ENCODE data around the gene COL9A1. TPM values are rescaled to one million over a fixed set of nuclear protein-coding genes. Genes with fewer than 3 reads are reported as not detected.

COL9A1 gene
- total RNA-seq, 2 experiments from 2014 or later: not detected

GRCh38 chr6:70246118-70246517 lies 56.8 kb downstream of the COL9A1 start:
- no peaks in the 10 kb centered on the region for H3K36me3 Mint-ChIP-seq
- no peak overlapping the region for H3K27ac Mint-ChIP-seq
- H3K9me3 Mint-ChIP-seq (ENCODE audit: low read depth): no peaks in the 10 kb centered on the region
- ATAC-seq: no peak
- peaks cover 2% of the 10 kb centered on the region for H3K27me3 Mint-ChIP-seq
- CTCF ChIA-PET: interaction anchor here (1.0 kb wide), 1 partner anchor 123 kb away, joined by 3 read pairs; no protein-coding TSS in a partner anchor
- no peak overlapping the region for H3K4me3 Mint-ChIP-seq
- no peak for DNase-seq
- no peaks in the 10 kb centered on the region for H3K4me1 Mint-ChIP-seq

- Mint-ChIP-seq H3K4me3 (no peak overlapping the region), H3K27me3 (peaks cover 5% of the 10 kb centered on the region), H3K4me1 (no peaks in the 10 kb centered on the region), H3K9me3 (ENCODE audit: low read depth) (no peaks in the 10 kb centered on the region), H3K36me3 (no peaks in the 10 kb centered on the region), H3K27ac (no peak overlapping the region)
- CTCF ChIA-PET: no interaction called here
- DNase-seq: no peak
- ATAC-seq: no peak
These were observed 60.9 kb downstream of the COL9A1 start for GRCh38 chr6:70241991-70242420.

- no peaks in the 10 kb centered on the region for H3K36me3 Mint-ChIP-seq
- no peaks in the 10 kb centered on the region for H3K4me1 Mint-ChIP-seq
- CTCF ChIA-PET: no interaction called here
- ATAC-seq (no peak), DNase-seq (no peak)
- peaks cover 5% of the 10 kb centered on the region for H3K27me3 Mint-ChIP-seq
- no peak overlapping the region for H3K4me3 Mint-ChIP-seq
- no peaks in the 10 kb centered on the region for H3K9me3 Mint-ChIP-seq (ENCODE audit: low read depth)
- H3K27ac Mint-ChIP-seq: no peak overlapping the region
These were observed 61.9 kb downstream of the COL9A1 start for GRCh38 chr6:70241031-70241430.

GRCh38 chr6:70236343-70236742 lies 66.5 kb downstream of the COL9A1 start:
- CTCF ChIA-PET: no interaction called here
- H3K27me3 Mint-ChIP-seq: peaks cover 15% of the 10 kb centered on the region

GRCh38 chr6:70234561-70235236 lies 68.2 kb downstream of the COL9A1 start:
- no peak overlapping the region for H3K4me3 Mint-ChIP-seq
- CTCF ChIA-PET: no interaction called here
- H3K9me3 Mint-ChIP-seq (ENCODE audit: low read depth): no peaks in the 10 kb centered on the region
- ATAC-seq (no peak), DNase-seq (no peak)
- H3K36me3 Mint-ChIP-seq: no peaks in the 10 kb centered on the region
- H3K4me1 Mint-ChIP-seq: no peaks in the 10 kb centered on the region
- H3K27ac Mint-ChIP-seq: no peak overlapping the region
- H3K27me3 Mint-ChIP-seq: peaks cover 17% of the 10 kb centered on the region

More at GRCh38 chr6:70236343-70236742, 66.5 kb downstream of the COL9A1 start:
- H3K9me3 Mint-ChIP-seq (ENCODE audit: low read depth): no peaks in the 10 kb centered on the region
- no peak for DNase-seq
- ATAC-seq: no peak
- no peaks in the 10 kb centered on the region for H3K36me3 Mint-ChIP-seq
- H3K4me3 Mint-ChIP-seq: no peak overlapping the region
- H3K27ac Mint-ChIP-seq: no peak overlapping the region
- H3K4me1 Mint-ChIP-seq: no peaks in the 10 kb centered on the region

- no peaks in the 10 kb centered on the region for H3K36me3 Mint-ChIP-seq
- no peak overlapping the region for H3K27ac Mint-ChIP-seq
- no peak for DNase-seq
- H3K27me3 Mint-ChIP-seq: peaks cover 18% of the 10 kb centered on the region
- H3K9me3 Mint-ChIP-seq (ENCODE audit: low read depth): no peaks in the 10 kb centered on the region
- ATAC-seq: no peak
- no peaks in the 10 kb centered on the region for H3K4me1 Mint-ChIP-seq
- CTCF ChIA-PET: interaction anchor here (0.7 to 2.7 kb wide), 2 partner anchors 10 to 184 kb away, joined by 3 to 17 read pairs; no protein-coding TSS in a partner anchor
- no peak overlapping the region for H3K4me3 Mint-ChIP-seq
These were observed 71.6 kb downstream of the COL9A1 start for GRCh38 chr6:70231311-70231710.

GRCh38 chr6:70225055-70225454 lies 77.8 kb downstream of the COL9A1 start:
- CTCF ChIA-PET: no interaction called here
- Mint-ChIP-seq H3K27me3 (peaks cover 12% of the 10 kb centered on the region), H3K4me1 (no peaks in the 10 kb centered on the region), H3K36me3 (no peaks in the 10 kb centered on the region), H3K4me3 (no peak overlapping the region), H3K27ac (no peak overlapping the region), H3K9me3 (ENCODE audit: low read depth) (no peaks in the 10 kb centered on the region)
- ATAC-seq (no peak), DNase-seq (no peak)

GRCh38 chr6:70222439-70222749 lies 80.5 kb downstream of the COL9A1 start:
- ATAC-seq: no peak
- no peaks in the 10 kb centered on the region for H3K9me3 Mint-ChIP-seq (ENCODE audit: low read depth)
- CTCF ChIA-PET: interaction anchor here (5.0 kb wide), 1 partner anchor 147 kb away, joined by 64 read pairs; no protein-coding TSS in a partner anchor
- H3K36me3 Mint-ChIP-seq: no peaks in the 10 kb centered on the region
- H3K4me1 Mint-ChIP-seq: no peaks in the 10 kb centered on the region
- H3K27ac Mint-ChIP-seq: no peak overlapping the region
- no peak for DNase-seq
- H3K27me3 Mint-ChIP-seq: peaks cover 10% of the 10 kb centered on the region
- no peak overlapping the region for H3K4me3 Mint-ChIP-seq

- H3K4me1 Mint-ChIP-seq: no peaks in the 10 kb centered on the region
- CTCF ChIA-PET: interaction anchor here (1.0 to 5.0 kb wide), 14 partner anchors 10 to 788 kb away, joined by 3 to 64 read pairs (median 5); partner anchors contain the start of gene B3GAT2
- peaks cover 10% of the 10 kb centered on the region for H3K27me3 Mint-ChIP-seq
- H3K4me3 Mint-ChIP-seq: no peak overlapping the region
- ATAC-seq (no peak), DNase-seq (no peak)
- H3K27ac Mint-ChIP-seq: no peak overlapping the region
- no peaks in the 10 kb centered on the region for H3K36me3 Mint-ChIP-seq
- no peaks in the 10 kb centered on the region for H3K9me3 Mint-ChIP-seq (ENCODE audit: low read depth)
These were observed 81.0 kb downstream of the COL9A1 start for GRCh38 chr6:70221715-70222438.

- H3K9me3 Mint-ChIP-seq (ENCODE audit: low read depth): no peaks in the 10 kb centered on the region
- ATAC-seq: no peak
- CTCF ChIA-PET: interaction anchor here (0.6 to 5.0 kb wide), 17 partner anchors 8 to 789 kb away, joined by 3 to 64 read pairs (median 4); partner anchors contain the start of gene B3GAT2
- H3K4me3 Mint-ChIP-seq: no peak overlapping the region
- no peaks in the 10 kb centered on the region for H3K4me1 Mint-ChIP-seq
- peaks cover 13% of the 10 kb centered on the region for H3K27me3 Mint-ChIP-seq
- no peak overlapping the region for H3K27ac Mint-ChIP-seq
- no peak for DNase-seq
- no peaks in the 10 kb centered on the region for H3K36me3 Mint-ChIP-seq
These were observed 81.7 kb downstream of the COL9A1 start for GRCh38 chr6:70221025-70221714.

GRCh38 chr6:70219943-70220613 lies 82.8 kb downstream of the COL9A1 start:
- Mint-ChIP-seq H3K4me1 (no peaks in the 10 kb centered on the region), H3K27ac (no peak overlapping the region), H3K36me3 (no peaks in the 10 kb centered on the region), H3K9me3 (ENCODE audit: low read depth) (no peaks in the 10 kb centered on the region), H3K27me3 (peaks cover 16% of the 10 kb centered on the region), H3K4me3 (no peak overlapping the region)
- DNase-seq: no peak
- CTCF ChIA-PET: interaction anchor here (1.2 to 5.0 kb wide), 8 partner anchors 9 to 736 kb away, joined by 4 to 64 read pairs (median 12); partner anchors contain the start of genes B3GAT2 and LMBRD1
- no peak for ATAC-seq

GRCh38 chr6:70216767-70217166 lies 86.1 kb downstream of the COL9A1 start:
- no peak overlapping the region for H3K4me3 Mint-ChIP-seq
- CTCF ChIA-PET: interaction anchor here (2.1 kb wide), 1 partner anchor 152 kb away, joined by 6 read pairs; no protein-coding TSS in a partner anchor
- DNase-seq: no peak
- H3K27me3 Mint-ChIP-seq: peaks cover 32% of the 10 kb centered on the region
- H3K4me1 Mint-ChIP-seq: no peaks in the 10 kb centered on the region
- no peak overlapping the region for H3K27ac Mint-ChIP-seq
- no peaks in the 10 kb centered on the region for H3K36me3 Mint-ChIP-seq
- H3K9me3 Mint-ChIP-seq (ENCODE audit: low read depth): no peaks in the 10 kb centered on the region
- no peak for ATAC-seq

Data from activated CD8-positive, alpha-beta memory T cell treated with anti-CD3 and anti-CD28 coated beads, Interleukin-2, amount 10 ng/mL, durations not matched to agents 7 days and 5 days (primary cell).